ENCODE data around the gene TNFSF8. TPM values are rescaled to one million over a fixed set of nuclear protein-coding genes. Genes with fewer than 3 reads are reported as not detected.
A peak's percentile ranks its signal among the peaks of the same experiment; 100 is the strongest.

Gene TNFSF8
- total RNA-seq, 1 donor from 2014 or later, result 0.63 TPM

GRCh38 chr9:114957558-114957957 is 27.2 kb upstream of the TNFSF8 start:
- Histone ChIP-seq H3K27me3 (ENCODE audit: low read depth) (peaks cover 71% of the 10 kb centered on the region), H3K27ac (replicated peaks) (peak overlapping the region; percentile 28), H3K4me1 (no peaks in the 10 kb centered on the region), H3K4me3 (no peak overlapping the region), H3K36me3 (no peaks in the 10 kb centered on the region), H3K9me3 (replicated peaks) (peaks cover 26% of the 10 kb centered on the region)
- TF ChIP-seq CTCF (IDR thresholded peaks at IDR 0.05; ENCODE audit: borderline replicate concordance), result no peak
- intact Hi-C loops (cut with micrococcal nuclease), result no loop called here
- no peak for DNase-seq

- Histone ChIP-seq H3K4me3 (no peak overlapping the region), H3K4me1 (no peaks in the 10 kb centered on the region), H3K27me3 (ENCODE audit: low read depth) (peaks cover 84% of the 10 kb centered on the region), H3K36me3 (no peaks in the 10 kb centered on the region), H3K9me3 (replicated peaks) (peaks cover 9% of the 10 kb centered on the region), H3K27ac (replicated peaks) (no peak overlapping the region)
- DNase-seq, result no peak
- no peak for TF ChIP-seq CTCF (IDR thresholded peaks at IDR 0.05; ENCODE audit: borderline replicate concordance)
- intact Hi-C loops (cut with micrococcal nuclease), result no loop called here
Measured at GRCh38 chr9:114954956-114955582, 24.7 kb upstream of the TNFSF8 start.

- Histone ChIP-seq H3K9me3 (replicated peaks) (no peaks in the 10 kb centered on the region), H3K4me3 (no peak overlapping the region), H3K27me3 (ENCODE audit: low read depth) (peaks cover 77% of the 10 kb centered on the region), H3K27ac (replicated peaks) (peak overlapping the region; percentile 53), H3K36me3 (no peaks in the 10 kb centered on the region), H3K4me1 (no peaks in the 10 kb centered on the region)
- no peak for DNase-seq
- intact Hi-C loops (cut with micrococcal nuclease), result no loop called here
- TF ChIP-seq CTCF (IDR thresholded peaks at IDR 0.05; ENCODE audit: borderline replicate concordance), result no peak
Measured at GRCh38 chr9:114953959-114954358, 23.6 kb upstream of the TNFSF8 start.

GRCh38 chr9:114953046-114953445 is 22.7 kb upstream of the TNFSF8 start:
- no peak overlapping the region for H3K27ac ChIP-seq (replicated peaks)
- no peak for TF ChIP-seq CTCF (IDR thresholded peaks at IDR 0.05; ENCODE audit: borderline replicate concordance)
- no peaks in the 10 kb centered on the region for H3K36me3 ChIP-seq
- intact Hi-C loops (cut with micrococcal nuclease), result no loop called here
- no peaks in the 10 kb centered on the region for H3K4me1 ChIP-seq
- H3K9me3 ChIP-seq (replicated peaks), result no peaks in the 10 kb centered on the region
- no peak overlapping the region for H3K4me3 ChIP-seq
- DNase-seq, result no peak
- H3K27me3 ChIP-seq (ENCODE audit: low read depth), result peaks cover 75% of the 10 kb centered on the region

GRCh38 chr9:114950761-114951160 is 20.4 kb upstream of the TNFSF8 start:
- Histone ChIP-seq H3K27me3 (ENCODE audit: low read depth) (peaks cover 69% of the 10 kb centered on the region), H3K27ac (replicated peaks) (no peak overlapping the region), H3K36me3 (no peaks in the 10 kb centered on the region), H3K4me1 (no peaks in the 10 kb centered on the region), H3K9me3 (replicated peaks) (no peaks in the 10 kb centered on the region), H3K4me3 (no peak overlapping the region)
- DNase-seq, result no peak
- intact Hi-C loops (cut with micrococcal nuclease), result no loop called here
- no peak for TF ChIP-seq CTCF (IDR thresholded peaks at IDR 0.05; ENCODE audit: borderline replicate concordance)

Data from left ventricle myocardium inferior (tissue), 1 donor.